ENCODE data around the gene RRP1B.
"Not testable (repeated sequence)": the region's sequence is repeated elsewhere in the genome, so short reads cannot be mapped to it uniquely, and the experiment has no call there.

Gene RRP1B

GRCh38 chr21:43676391-43676790, 17.0 kb downstream of the RRP1B start:
- DNase-seq, result no peak

DNA sequence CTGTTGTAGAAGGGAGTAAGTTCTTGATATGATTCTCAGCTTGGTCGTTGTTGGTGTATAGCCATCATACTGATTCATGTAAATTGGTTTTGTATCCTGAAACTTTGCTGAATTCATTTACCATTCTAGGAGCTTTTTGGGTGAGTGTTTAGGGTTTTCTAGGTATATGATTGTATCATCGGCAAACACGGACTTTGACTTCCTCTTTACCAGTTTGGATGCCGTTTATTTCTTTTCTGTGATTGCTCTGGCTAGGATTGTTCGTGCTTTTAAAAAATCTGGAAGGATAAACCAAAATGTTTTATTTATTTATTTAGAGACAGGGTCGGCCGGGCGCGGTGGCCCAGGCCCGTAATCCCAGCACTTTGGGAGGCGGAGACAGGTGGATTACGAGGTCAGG, 20.6 kb downstream of the RRP1B start:
- no peak for DNase-seq

DNA sequence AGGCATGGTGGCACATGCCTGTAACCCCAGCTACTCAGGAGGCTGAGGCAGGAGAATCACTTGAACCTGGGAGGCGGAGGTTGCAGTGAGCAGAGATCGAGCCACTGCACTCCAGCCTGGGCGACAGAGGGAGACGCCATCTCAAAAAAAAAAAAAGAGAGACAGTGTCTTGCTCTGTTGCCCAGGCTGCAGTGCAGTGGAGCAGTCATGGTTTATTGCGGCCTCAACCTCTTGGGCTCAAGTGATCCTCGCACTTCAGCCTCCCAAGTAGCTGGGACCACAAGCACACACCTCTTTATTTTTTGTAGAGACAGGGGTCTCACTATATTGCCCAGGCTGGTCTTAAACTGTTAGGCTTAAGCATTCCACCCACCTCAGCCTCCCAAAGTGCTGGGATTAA, 21.1 kb downstream of the RRP1B start:
- DNase-seq, result not testable (repeated sequence)

- no peak for DNase-seq
These were observed 22.3 kb downstream of the RRP1B start for GRCh38 chr21:43681650-43682049.

DNA sequence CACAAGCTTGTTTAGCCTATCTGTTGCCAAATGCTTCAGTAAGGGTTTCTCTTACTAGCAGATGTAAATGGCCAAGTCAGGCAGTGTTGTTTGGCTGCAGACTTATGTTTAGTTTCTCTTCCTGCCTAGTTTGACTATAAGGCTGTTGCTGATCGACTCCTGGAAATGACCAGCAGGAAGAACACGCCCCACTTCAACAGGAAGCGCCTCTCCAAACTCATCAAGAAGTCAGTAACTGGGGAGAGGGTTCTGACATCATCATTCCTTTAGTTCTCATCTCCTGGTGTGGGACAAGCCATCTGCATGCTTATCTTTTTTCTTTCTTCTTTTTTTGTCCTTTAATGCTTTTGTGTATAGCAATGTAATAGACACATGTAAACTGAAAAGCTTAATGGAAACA, 25.1 kb downstream of the RRP1B start:
- no peak for DNase-seq

DNA sequence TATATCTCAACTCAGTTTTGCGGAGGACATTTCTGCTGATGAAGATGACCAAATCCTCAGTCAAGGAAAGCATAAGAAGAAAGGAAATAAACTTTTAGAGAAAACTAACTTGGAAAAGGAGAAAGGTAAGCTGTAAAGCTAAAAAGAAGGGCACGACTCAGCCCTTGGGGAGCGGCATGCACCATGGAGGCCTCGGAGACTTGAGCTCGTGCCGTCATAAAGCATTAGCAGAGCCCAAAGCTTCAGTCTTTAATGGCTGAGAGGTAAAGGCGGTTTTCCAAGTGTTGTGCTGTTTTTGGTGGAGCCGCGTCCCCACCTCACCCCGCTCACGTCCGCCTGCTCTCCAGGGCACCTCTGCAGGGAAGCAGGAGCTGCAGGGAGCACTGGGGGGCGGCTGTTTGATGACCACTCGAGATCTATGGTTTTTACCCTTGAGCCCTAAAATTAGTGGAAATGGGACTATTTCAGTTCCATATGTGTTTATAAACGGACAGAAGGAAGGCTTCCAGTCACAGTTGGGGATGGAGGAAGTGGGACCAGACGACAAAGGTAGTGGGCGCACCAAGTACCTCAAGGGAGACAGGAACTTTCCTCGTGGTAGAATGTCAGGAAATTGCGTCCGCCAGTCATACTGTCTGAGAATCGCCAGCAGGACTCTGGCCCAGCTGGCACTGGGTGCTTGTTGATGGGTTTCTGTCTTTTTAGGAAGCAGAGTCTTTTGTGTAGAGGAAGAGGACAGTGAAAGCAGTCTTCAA, 27.6 kb downstream of the RRP1B start:
- no peak for DNase-seq

DNA sequence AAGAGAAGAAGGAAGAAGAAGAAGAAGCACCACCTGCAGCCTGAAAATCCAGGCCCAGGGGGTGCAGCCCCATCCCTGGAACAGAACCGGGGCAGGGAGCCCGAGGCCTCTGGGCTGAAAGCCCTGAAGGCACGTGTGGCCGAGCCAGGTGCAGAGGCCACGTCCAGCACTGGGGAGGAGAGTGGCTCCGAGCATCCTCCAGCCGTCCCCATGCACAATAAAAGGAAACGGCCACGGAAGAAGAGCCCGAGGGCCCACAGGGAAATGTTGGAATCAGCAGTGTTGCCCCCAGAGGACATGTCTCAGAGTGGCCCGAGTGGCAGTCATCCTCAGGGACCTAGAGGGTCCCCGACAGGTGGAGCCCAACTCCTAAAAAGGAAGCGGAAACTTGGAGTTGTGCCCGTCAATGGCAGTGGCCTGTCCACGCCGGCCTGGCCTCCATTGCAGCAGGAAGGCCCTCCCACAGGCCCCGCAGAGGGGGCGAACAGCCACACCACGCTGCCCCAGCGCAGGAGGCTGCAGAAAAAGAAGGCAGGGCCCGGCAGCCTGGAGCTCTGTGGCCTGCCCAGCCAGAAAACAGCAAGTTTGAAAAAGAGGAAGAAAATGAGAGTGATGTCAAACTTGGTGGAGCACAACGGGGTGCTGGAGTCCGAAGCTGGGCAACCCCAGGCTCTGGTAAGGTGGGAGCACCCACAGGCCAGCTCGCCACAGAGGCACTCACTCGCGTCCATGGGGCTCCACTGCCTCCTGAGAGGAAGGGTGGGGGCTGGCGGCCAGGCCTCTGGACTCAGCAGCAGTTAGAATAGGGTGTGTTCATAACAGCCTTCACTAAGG, 28.4 kb downstream of the RRP1B start:
- no peak for DNase-seq

DNA sequence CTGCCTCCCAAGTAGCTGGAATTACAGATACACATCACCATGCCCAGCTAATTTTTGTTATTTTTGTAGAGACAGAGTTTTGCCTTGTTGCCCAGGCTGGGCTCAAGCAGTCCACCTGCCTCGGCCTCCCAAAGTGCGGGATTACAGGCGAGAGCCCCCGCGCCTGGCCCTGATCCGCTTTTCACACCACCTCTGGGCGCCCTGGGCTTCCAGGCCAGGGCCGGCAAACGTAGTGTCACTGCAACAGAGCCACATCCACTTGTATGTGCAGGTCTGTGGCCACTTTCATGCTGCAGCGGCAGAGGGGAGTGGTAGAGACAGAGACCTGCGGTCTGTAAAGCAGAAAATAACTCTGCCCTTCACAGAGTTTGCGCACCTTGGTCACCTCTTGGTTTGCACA, 29.5 kb downstream of the RRP1B start:
- DNase-seq, result no peak

GRCh38 chr21:43689556-43690337, 30.4 kb downstream of the RRP1B start:
- no peak for DNase-seq

DNA sequence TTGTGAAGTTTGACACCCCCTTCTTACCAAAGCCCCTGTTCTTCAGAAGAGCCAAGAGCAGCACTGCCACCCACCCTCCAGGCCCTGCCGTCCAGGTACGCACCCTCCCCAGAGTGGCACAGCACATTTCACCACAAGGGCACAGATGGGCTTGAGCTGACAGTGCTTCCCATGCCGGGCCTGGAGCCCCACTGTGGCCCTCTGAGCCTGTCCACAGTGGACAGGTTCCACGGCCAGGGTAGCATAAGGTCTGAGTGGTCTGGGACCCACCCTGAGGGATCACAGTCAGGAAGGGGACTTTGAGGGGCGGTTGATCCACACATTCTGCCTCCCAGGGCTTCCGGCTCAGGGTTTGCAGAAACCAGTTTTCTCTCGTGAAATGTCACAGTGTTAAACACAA, 31.0 kb downstream of the RRP1B start:
- no peak for DNase-seq

DNA sequence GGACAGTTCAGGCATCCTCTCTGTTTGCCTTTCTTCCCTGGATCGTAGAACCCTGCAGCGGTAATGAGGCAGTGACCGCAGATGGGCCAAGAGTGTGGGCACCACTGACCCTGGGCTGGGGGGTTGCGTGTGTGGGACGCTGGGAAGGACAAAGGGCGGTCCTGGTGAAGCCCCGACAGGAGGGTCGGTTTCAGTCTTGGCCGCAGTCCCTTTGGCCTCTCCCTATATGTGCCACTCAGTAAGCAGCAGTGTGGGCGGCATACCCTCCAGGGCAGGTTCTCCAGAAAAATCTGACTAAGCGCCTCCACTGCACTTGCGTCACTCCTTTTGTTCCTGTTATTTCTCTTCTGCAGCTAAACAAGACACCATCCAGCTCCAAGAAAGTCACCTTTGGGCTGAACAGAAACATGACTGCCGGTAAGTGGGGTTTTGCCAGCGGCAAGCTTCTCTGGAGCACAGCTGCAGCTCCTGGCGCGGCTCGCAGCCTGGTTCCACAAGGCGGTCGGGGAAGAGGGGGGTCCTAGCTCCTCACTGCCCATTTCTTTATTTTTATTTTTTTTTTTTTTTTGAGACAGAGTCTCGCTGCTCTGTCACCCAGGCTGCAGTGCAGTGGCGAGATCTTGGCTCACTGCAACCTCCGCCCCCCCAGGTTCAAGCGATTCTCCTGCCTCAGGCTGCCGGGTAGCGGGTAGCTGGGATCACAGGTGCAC, 31.9 kb downstream of the RRP1B start:
- no peak for DNase-seq

DNA sequence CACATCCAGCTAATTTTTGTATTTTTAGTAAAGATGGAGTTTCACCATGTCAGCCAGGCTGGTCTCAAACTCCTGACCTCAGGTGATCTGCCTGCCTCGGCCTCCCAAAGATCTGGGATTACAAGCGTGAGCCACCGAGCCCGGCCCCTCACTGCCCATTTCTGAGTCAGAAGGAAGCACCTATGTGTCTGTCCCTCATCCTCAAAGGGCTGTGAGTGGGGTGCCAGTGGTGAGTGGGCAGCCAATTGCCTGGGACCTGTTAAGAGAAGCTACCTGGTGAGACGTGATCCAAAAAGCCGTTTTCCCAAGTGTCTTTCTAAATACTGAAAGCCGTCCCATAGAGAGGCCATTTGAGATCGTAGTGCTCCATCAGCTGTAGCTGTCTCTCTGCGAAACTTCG, 32.4 kb downstream of the RRP1B start:
- DNase-seq, result no peak

- no peak for DNase-seq
These were observed 33.6 kb downstream of the RRP1B start for GRCh38 chr21:43692949-43693348.

- no peak for DNase-seq
These were observed 34.6 kb downstream of the RRP1B start for GRCh38 chr21:43693981-43694380.

DNA sequence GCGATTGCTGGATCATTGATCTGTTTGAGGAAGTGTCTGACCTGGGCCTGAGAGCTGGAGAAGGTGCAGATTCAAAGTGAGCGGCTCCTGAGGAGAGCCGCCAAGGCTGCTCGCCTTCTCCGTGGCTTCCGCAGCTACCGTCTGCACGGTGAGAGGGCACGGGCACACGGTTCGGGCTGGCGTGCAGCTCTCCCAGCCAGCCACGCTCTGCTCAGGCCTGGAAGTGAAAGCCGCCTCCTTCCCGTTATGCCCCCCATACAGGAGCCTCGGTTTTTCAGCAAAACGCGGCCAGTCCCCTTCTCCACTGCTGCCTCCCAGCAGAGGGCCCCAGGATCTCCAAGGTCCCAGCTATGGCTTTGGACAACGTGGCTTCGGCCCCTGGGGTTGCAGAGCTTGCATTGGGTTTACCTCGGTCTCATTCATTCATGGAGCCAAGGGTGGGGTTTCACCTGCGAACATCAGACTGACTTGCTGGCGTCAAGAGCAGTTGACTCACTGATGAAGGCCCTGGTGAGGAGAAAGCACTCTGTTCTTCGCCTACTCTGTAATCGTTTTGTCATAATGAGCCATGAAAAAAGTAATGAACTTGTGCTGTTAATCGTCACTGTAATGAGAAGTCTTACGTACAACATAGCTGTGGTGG, 35.2 kb downstream of the RRP1B start:
- no peak for DNase-seq

DNA sequence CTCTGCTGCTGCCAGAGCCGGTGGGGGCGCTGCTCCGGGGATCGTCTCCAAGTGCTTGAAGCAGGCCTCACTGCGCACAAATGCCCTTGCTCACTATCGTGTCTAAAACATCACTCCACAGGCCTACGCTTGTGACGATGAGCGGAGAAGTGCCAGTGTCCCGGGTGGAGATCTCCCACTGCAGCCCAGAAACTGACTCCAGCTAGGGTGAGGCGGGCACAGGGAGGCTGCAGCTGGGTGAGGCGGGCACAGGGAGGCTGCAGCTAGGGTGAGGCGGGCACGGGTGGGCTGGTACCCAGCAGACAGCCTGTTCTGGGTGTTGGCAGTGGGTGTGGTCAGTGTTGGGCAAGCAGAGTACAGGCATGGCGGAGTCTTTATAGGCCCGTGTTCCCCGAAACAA, 36.9 kb downstream of the RRP1B start:
- no peak for DNase-seq

DNA sequence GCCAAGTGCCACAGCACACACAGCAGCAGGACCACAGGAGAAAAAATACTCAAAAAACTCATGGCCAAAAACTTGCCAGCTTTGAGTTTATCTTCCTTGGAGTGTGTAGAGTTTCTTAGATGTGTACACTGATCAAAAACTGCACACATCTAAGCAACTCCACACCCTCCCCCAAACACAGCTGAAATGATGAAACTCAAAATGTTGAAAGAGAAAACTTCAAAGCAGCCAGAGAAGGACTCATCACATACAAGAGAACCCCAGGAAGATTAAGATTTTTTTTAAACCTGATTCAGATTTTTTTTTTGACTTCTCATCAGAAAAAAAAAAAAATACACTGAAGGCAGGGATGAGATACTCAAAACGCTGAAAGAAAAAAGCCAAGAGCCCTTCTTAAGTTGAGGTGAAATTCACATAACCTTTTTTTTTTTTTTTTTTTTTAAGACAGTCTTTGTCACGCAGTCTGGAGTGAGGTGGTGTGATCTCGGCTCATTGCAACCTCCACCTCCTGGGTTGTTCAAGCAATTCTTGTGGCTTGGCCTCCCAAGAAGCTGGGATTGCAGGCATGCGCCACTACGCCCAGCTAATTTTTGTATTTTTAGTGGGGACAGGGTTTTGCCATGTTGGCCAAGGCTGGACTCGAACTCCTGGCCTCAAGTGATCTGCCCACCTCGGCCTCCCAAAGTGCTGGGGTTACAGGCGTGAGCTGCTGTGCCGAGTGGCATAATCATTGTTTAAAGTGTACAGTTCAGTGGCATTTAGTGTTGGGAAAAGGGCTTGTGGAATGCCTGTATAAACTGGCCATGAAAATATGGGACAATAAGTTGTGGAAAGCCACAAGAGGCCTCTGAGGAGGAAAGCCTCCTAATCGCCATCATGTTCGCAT, 38.6 kb downstream of the RRP1B start:
- no peak for DNase-seq

GRCh38 chr21:43699492-43699777, 40.1 kb downstream of the RRP1B start:
- not testable (repeated sequence) for DNase-seq

GRCh38 chr21:43699933-43700599, 40.7 kb downstream of the RRP1B start:
- DNase-seq, result no peak

GRCh38 chr21:43701936-43702784, 42.8 kb downstream of the RRP1B start:
- no peak for DNase-seq

Measured in activated T-cell treated with anti-CD3 and anti-CD28 coated beads, Interleukin-2, amount 50 U/mL, for 1 hour (primary cell).